HG03342 (cell line): ENCODE measurements around the gene EDEM2.
"Not testable (repeated sequence)": the region's sequence is repeated elsewhere in the genome, so short reads cannot be mapped to it uniquely, and the experiment has no call there.

Experiments
- ATAC-seq: cut with Tn5 transposase; IDR thresholded peaks from one replicate; pipeline ENCODE4 v1.9.1; 2021; ENCODE audit warnings: mild to moderate bottlenecking, moderate library complexity; ENCODE audit not compliant: unreplicated experiment

Gene EDEM2

GRCh38 chr20:35091816-35092523, 55.2 kb downstream of the EDEM2 start:
- peak; percentile 17 for ATAC-seq

- no peak for ATAC-seq
Observed at GRCh38 chr20:35088231-35089145, 58.6 kb downstream of the EDEM2 start.

DNA sequence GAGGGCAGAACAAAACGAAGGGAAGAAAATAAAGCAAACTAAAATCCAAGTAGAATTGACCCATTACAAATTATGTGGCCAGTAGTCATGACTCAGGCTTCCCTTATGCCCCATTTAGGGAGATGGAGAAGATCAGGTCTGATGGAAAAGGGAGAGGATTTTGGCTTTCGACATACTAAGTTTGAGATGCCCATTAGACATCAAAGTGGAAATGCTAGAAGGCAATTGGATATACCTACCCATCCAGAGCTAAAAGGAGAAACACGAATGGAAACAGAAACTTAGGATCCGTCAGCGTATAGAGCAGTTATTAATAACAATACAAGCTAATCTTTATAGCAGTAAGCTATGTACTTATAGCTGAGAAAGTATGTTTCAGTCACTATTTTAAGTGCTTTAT, 59.3 kb downstream of the EDEM2 start:
- ATAC-seq, result no peak

- ATAC-seq, result no peak
Observed at GRCh38 chr20:35087355-35087754, 59.8 kb downstream of the EDEM2 start.

DNA sequence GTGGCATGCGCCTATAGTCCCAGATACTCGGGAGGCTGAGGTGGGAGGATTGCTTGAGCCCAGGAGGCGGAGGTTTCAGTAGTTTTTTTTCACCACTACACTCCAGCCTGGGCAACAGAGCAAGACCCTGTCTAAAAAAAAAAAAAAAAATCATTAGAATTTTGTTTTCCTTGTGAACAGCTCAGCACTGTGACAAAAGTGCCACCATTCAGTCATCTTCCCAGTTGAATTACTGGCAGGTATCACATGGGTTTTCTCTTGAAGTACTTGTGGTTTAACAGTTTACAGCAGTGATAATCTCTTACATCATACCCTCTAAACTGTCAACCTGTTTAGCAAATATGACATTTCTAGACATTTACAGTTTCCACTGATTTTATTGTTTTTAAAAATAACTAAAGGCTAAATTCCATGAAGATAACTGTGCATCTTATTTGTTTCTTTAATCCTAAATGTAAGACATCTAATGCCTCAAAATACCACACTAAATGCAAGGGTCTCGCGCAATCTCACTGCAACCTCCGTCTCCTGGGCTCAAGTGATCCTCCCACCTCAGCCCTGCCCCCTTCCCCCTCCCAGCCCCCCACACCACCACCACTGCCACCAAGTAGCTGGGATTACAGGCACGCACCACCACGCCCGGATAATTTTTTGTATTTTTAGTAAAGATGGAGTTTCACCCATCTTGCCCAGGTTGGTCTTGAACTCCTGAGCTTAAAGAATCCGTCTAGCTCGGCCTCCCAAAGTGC, 61.5 kb downstream of the EDEM2 start:
- no peak for ATAC-seq

- ATAC-seq, result no peak
Observed at GRCh38 chr20:35084998-35085397, 62.1 kb downstream of the EDEM2 start.

- ATAC-seq, result not testable (repeated sequence)
Observed at GRCh38 chr20:35080348-35080642, 66.8 kb downstream of the EDEM2 start.

- ATAC-seq, result no peak
Observed at GRCh38 chr20:35079472-35080347, 67.4 kb downstream of the EDEM2 start.

GRCh38 chr20:35077872-35078271, 69.3 kb downstream of the EDEM2 start:
- ATAC-seq, result no peak

DNA sequence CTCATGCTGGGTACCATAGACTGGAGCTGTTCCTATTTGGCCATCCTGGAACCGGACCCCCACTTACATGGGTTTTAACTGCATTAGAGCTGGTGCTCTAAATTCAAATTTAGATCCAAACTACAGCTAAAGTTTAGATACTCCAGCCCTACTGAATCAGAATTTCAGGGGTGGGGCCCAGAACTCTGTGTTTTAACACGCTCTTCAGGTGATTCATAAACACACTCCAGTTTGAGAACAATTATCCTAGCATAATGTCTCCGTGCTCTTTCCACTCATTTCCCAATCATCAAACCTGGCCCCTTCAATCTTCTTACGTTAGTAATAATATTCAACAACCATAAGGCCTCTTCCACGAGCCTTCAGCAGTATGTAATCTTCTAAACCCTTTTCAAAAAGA, 69.8 kb downstream of the EDEM2 start:
- no peak for ATAC-seq

- ATAC-seq, result not testable (repeated sequence)
Observed at GRCh38 chr20:35071436-35072153, 75.5 kb downstream of the EDEM2 start.

- no peak for ATAC-seq
Observed at GRCh38 chr20:35066194-35066593, 80.9 kb downstream of the EDEM2 start.
